Suprapubic skin (tissue), 3 donors: Measurements from ENCODE around the gene ZNF689.

Experiments used
- CTCF ChIP-seq, 2 donors: fragments of 200-600 bp in 1 of 2; fragments of 450-650 bp in 1 of 2; sonication (generic) in 1 of 2; IDR thresholded peaks; one replicate each; pipeline ENCODE4 v1.5.1; 2016 to 2019; ENCODE audit warnings: antibody characterized with exemption in 2 of 2, mild to moderate bottlenecking in 1 of 2, moderate library complexity in 1 of 2
- EP300 ChIP-seq: sonication (generic); formaldehyde crosslinking; IDR thresholded peaks from one replicate; pipeline ENCODE4 v1.6.1; 2017; ENCODE audit warnings: antibody characterized with exemption
- POLR2A ChIP-seq, 2 donors: fragments of 450-650 bp; IDR thresholded peaks; one replicate each; pipeline ENCODE4 v1.6.1; 2017; ENCODE audit warnings: antibody characterized with exemption in 2 of 2, mild to moderate bottlenecking in 2 of 2, moderate library complexity in 2 of 2

- peak; percentile 17 to 50 for TF ChIP-seq CTCF (IDR thresholded peaks at IDR 0.05)
- TF ChIP-seq EP300: no peak
- no peak for TF ChIP-seq POLR2A (IDR thresholded peaks at IDR 0.05)
These were observed 5.3 kb upstream of the ZNF689 start for GRCh38 chr16:30615358-30616091.
